HCT116 (cell line): ENCODE measurements around the gene GRIK2. TPM values are rescaled to one million over a fixed set of nuclear protein-coding genes. Genes with fewer than 3 reads are reported as not detected.

ENCODE experiments used
- ATAC-seq: fragments of 200-7000 bp; cut with Tn5 transposase; 2 replicates; pipeline ENCODE4 v1.9.1; 2020; ENCODE audit warnings: mild to moderate bottlenecking, moderate library complexity
- BruUV-seq: library from RNA; stranded (reverse); fragments of 400-500 nt; replicated peaks from 2 replicates; lab custom pipeline; 2021; lab: Mats Ljungman, UMichigan
- CTCF ChIA-PET: fragments of 300-600 bp; sonication (Branson Sonifier 250); formaldehyde crosslinking; loops from one replicate; lab custom pipeline; 2021; ENCODE audit warnings: antibody characterized with exemption; lab: Charles Lee
- POLR2A ChIA-PET: fragments of 300-600, 350-600 bp; sonication (Branson Sonifier 250); formaldehyde crosslinking; loops from one replicate; lab custom pipeline; 2021; ENCODE audit warnings: antibody characterized with exemption; lab: Charles Lee
- RAD21 ChIA-PET, 2 experiments: fragments of 300-600 bp; sonication (Branson Sonifier 250); formaldehyde crosslinking; loops; one replicate each; lab custom pipeline; 2023; ENCODE audit warnings: low total read pairs in 2 of 2; ENCODE audit not compliant: uncharacterized antibody in 2 of 2, unreplicated experiment in 2 of 2, low non-redundant PET in 1 of 2; lab: Charles Lee
- DNase-seq: peaks from one replicate; pipeline ENCODE4 v3.0.0-alpha.2; 2010; ENCODE audit warnings: low read depth, low spot score
- H2AFZ ChIP-seq: fragments of 200-600 bp; shearing (Covaris generic), sonication (generic); 2 replicates; pipeline ENCODE4 v1.6.1; 2017; ENCODE audit warnings: low read depth, mixed run types, mixed read lengths, antibody characterized with exemption, low read length; ENCODE audit not compliant: poor library complexity, severe bottlenecking
- H3K27ac ChIP-seq: 2 replicates; pipeline ENCODE4 v1.5.1; 2012; ENCODE audit warnings: low read depth, low read length
- H3K27me3 ChIP-seq: fragments of 200-600 bp; sonication (generic); 2 replicates; pipeline ENCODE4 v1.6.1; 2016; ENCODE audit warnings: mixed run types, low read length, mixed read lengths; ENCODE audit not compliant: insufficient read depth
- H3K36me3 ChIP-seq, 2 experiments: fragments of 200-500 bp in 1 of 2; fragments of 200-600 bp in 1 of 2; sonication (Bioruptor generic) in 1 of 2; sonication (generic) in 1 of 2; 2 replicates each; pipeline versions ENCODE4 v1.5.1 to v1.6.1; 2014 to 2016; ENCODE audit warnings: low read length in 2 of 2, inconsistent platforms in 1 of 2, mixed read lengths in 1 of 2, mixed run types in 1 of 2; ENCODE audit not compliant: insufficient read depth in 2 of 2, control insufficient read depth in 1 of 2
- H3K4me1 ChIP-seq, 2 experiments: fragments of 200-600 bp in 1 of 2; sonication (generic) in 1 of 2; 2 replicates each; pipeline versions ENCODE4 v1.5.1 to v1.6.1; 2012 to 2017; ENCODE audit warnings: low read length in 2 of 2, inconsistent platforms in 1 of 2, mild to moderate bottlenecking in 1 of 2, mixed read lengths in 1 of 2, mixed run types in 1 of 2, moderate library complexity in 1 of 2; ENCODE audit not compliant: insufficient read depth in 2 of 2, control insufficient read depth in 1 of 2
- H3K4me2 ChIP-seq: fragments of 200-600 bp; sonication (generic); 2 replicates; pipeline ENCODE4 v1.6.1; 2017; ENCODE audit warnings: mixed run types, low read length, mixed read lengths
- H3K4me3 ChIP-seq, 2 experiments: fragments of 200-600 bp in 1 of 2; sonication (generic) in 1 of 2; replicated peaks in 1 of 2; 2 replicates each; pipeline ENCODE4 v1.5.1; 2011 to 2016; ENCODE audit warnings: low read length in 2 of 2, control low read depth in 1 of 2, low read depth in 1 of 2, mild to moderate bottlenecking in 1 of 2, mixed read lengths in 1 of 2, mixed run types in 1 of 2
- H3K79me2 ChIP-seq: fragments of 200-600 bp; sonication (generic); 2 replicates; pipeline ENCODE4 v1.6.1; 2017; ENCODE audit warnings: mild to moderate bottlenecking, mixed run types, low read length, moderate library complexity, mixed read lengths; ENCODE audit not compliant: insufficient read depth
- H3K9ac ChIP-seq: fragments of 200-600 bp; sonication (generic); 2 replicates; pipeline ENCODE4 v1.6.1; 2016; ENCODE audit warnings: low read length, mixed read lengths
- H3K9me2 ChIP-seq: fragments of 200-600 bp; sonication (generic), shearing (Covaris generic); 2 replicates; pipeline ENCODE4 v1.6.1; 2017; ENCODE audit warnings: mixed run types, mild to moderate bottlenecking, moderate library complexity; ENCODE audit not compliant: insufficient read depth
- H3K9me3 ChIP-seq, 2 experiments: fragments of 200-500 bp in 1 of 2; fragments of 200-600 bp in 1 of 2; sonication (Bioruptor generic) in 1 of 2; sonication (generic) in 1 of 2; 2 replicates each; pipeline ENCODE4 v1.6.1; 2014 to 2017; ENCODE audit warnings: low read length in 2 of 2, mixed read lengths in 2 of 2, inconsistent platforms in 1 of 2, low read depth in 1 of 2, mild to moderate bottlenecking in 1 of 2, mixed run types in 1 of 2, moderate library complexity in 1 of 2; ENCODE audit not compliant: control insufficient read depth in 1 of 2, insufficient read depth in 1 of 2
- H4K20me1 ChIP-seq: fragments of 200-600 bp; sonication (generic), shearing (Covaris generic); 2 replicates; pipeline ENCODE4 v1.6.1; 2017; ENCODE audit warnings: mixed run types, mild to moderate bottlenecking, moderate library complexity; ENCODE audit not compliant: insufficient read depth
- ATF3 ChIP-seq: IDR thresholded peaks from 2 replicates; pipeline ENCODE4 v1.6.1; 2012
- CBX3 ChIP-seq: IDR thresholded peaks from 2 replicates; pipeline ENCODE4 v1.6.1; 2012; ENCODE audit warnings: low read depth
- EGR1 ChIP-seq: IDR thresholded peaks from 2 replicates; pipeline ENCODE4 v1.6.1; 2012; ENCODE audit warnings: low read depth
- ELF1 ChIP-seq: IDR thresholded peaks from 2 replicates; pipeline ENCODE4 v1.6.1; 2012; ENCODE audit warnings: low read depth, borderline replicate concordance
- EZH2 ChIP-seq: fragments of 200-600 bp; sonication (generic); IDR thresholded peaks from 2 replicates; pipeline ENCODE4 v1.6.1; 2017; ENCODE audit warnings: antibody characterized with exemption, mixed run types
- EZH2phosphoT487 ChIP-seq: fragments of 200-600 bp; IDR thresholded peaks from 2 replicates; pipeline ENCODE4 v1.6.1; 2018; ENCODE audit warnings: antibody characterized with exemption, borderline replicate concordance
- JUND ChIP-seq: IDR thresholded peaks from 2 replicates; pipeline ENCODE4 v1.6.1; 2012
- POLR2A ChIP-seq: IDR thresholded peaks from 2 replicates; pipeline ENCODE4 v1.7.0; 2011; ENCODE audit warnings: borderline replicate concordance; ENCODE audit not compliant: insufficient read depth, insufficient read length; ENCODE audit errors: extremely low read depth
- POLR2AphosphoS5 ChIP-seq: IDR thresholded peaks from 2 replicates; pipeline ENCODE4 v1.6.1; 2011; ENCODE audit warnings: mild to moderate bottlenecking, low read depth, low read length, moderate library complexity
- RAD21 ChIP-seq: IDR thresholded peaks from 2 replicates; pipeline ENCODE4 v1.6.1; 2012; ENCODE audit warnings: low read depth, mild to moderate bottlenecking
- REST ChIP-seq: IDR thresholded peaks from 2 replicates; pipeline ENCODE4 v1.6.1; 2012; ENCODE audit warnings: low read depth
- SIN3A ChIP-seq: IDR thresholded peaks from 2 replicates; pipeline ENCODE4 v1.6.1; 2012; ENCODE audit warnings: low read depth
- SRF ChIP-seq: IDR thresholded peaks from 2 replicates; pipeline ENCODE4 v1.6.1; 2012; ENCODE audit warnings: low read depth
- TCF7L2 ChIP-seq: IDR thresholded peaks from 2 replicates; pipeline ENCODE4 v1.7.0; 2011; ENCODE audit warnings: borderline replicate concordance, inconsistent platforms; ENCODE audit not compliant: insufficient read depth, insufficient read length; ENCODE audit errors: extremely low read depth
- YY1 ChIP-seq: IDR thresholded peaks from 2 replicates; pipeline ENCODE4 v1.6.1; 2011; ENCODE audit warnings: low read length, low read depth, moderate library complexity, mild to moderate bottlenecking; ENCODE audit not compliant: insufficient replicate concordance; ENCODE audit errors: extremely low read depth
- ZBTB33 ChIP-seq: IDR thresholded peaks from 2 replicates; pipeline ENCODE4 v1.6.1; 2011; ENCODE audit warnings: mild to moderate bottlenecking, low read length, moderate library complexity; ENCODE audit not compliant: insufficient replicate concordance; ENCODE audit errors: extremely low read depth
- ZFX ChIP-seq: fragments of 450-650 bp; IDR thresholded peaks from 2 replicates; pipeline ENCODE4 v1.6.1; 2017
- ZNF274 ChIP-seq: fragments of 200-500 bp; sonication (Bioruptor generic); IDR thresholded peaks from 2 replicates; pipeline ENCODE4 v1.6.1; 2014; ENCODE audit warnings: mild to moderate bottlenecking, low read depth, low read length, inconsistent platforms
- intact Hi-C: fragments of 100-400 bp; cut with micrococcal nuclease; formaldehyde crosslinking; loops from 2 replicates; pipeline ENCODE4 v1.10.0; 2022
- total RNA-seq: library from RNA; stranded (reverse); gene quantifications from one replicate; pipeline ENCODE4 v1.2.1, GENCODE V29; 2021; ENCODE audit not compliant: unreplicated experiment
- TF ChIP-seq, protein P1 (sequence below): IDR thresholded peaks from 2 replicates; pipeline ENCODE4 v1.6.1; 2012
- TF ChIP-seq, protein P2 (sequence below), 3 experiments: fragments of 200-600 bp in 1 of 3; sonication (generic) in 1 of 3; IDR thresholded peaks in 2 of 3; conservative IDR thresholded peaks in 1 of 3; 2 replicates each; pipeline ENCODE4 v1.5.1; 2012 to 2017; ENCODE audit warnings: low read depth in 2 of 3, low read length in 2 of 3, antibody characterized with exemption in 1 of 3, borderline replicate concordance in 1 of 3, control low read depth in 1 of 3, mild to moderate bottlenecking in 1 of 3, mixed read lengths in 1 of 3, mixed run types in 1 of 3, moderate library complexity in 1 of 3; ENCODE audit not compliant: insufficient read depth in 1 of 3

Gene GRIK2
- total RNA-seq, 1 experiment from 2014 or later, result 0.64 TPM

DNA sequence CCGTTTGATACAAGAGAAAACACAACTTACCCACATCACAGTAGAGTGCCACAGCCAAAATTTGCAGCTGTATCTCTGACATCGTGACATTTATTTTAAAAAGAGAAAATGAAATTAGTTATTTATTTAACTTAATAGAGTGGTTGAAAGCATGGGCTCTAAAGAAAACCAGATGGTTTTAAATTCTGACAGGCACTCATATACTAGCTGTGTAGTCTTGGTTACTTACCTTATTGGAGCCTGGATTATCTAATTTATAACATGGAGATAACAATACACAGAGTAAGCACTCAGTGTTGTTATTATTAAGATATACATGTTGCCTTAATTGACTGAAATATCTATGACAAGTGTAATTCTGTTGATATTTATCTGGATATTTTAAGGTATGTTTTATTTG, 334.9 kb downstream of the GRIK2 start:
- Histone ChIP-seq H3K4me3 (no peak overlapping the region), H3K27me3 (no peaks in the 10 kb centered on the region), H2AFZ (no peak overlapping the region), H3K4me1 (no peaks in the 10 kb centered on the region), H4K20me1 (no peaks in the 10 kb centered on the region), H3K36me3 (no peaks in the 10 kb centered on the region), H3K79me2 (no peaks in the 10 kb centered on the region), H3K27ac (no peak overlapping the region), H3K9me3 (no peaks in the 10 kb centered on the region), H3K9me2 (no peaks in the 10 kb centered on the region), H3K9ac (no peak overlapping the region), H3K4me2 (no peak overlapping the region)
- DNase-seq (no peak), ATAC-seq (no peak)
- POLR2A ChIA-PET, result no interaction called here
- intact Hi-C loops, result no loop called here
- RAD21 ChIA-PET, result no interaction called here
- CTCF ChIA-PET, result no interaction called here
- no peak for TF ChIP-seq ELF1
- TF ChIP-seq EGR1, result no peak
- TF ChIP-seq POLR2AphosphoS5, result no peak
- no peak for TF ChIP-seq ZNF274
- no peak for TF ChIP-seq RAD21
- TF ChIP-seq TCF7L2, result no peak
- TF ChIP-seq, protein P1, sequence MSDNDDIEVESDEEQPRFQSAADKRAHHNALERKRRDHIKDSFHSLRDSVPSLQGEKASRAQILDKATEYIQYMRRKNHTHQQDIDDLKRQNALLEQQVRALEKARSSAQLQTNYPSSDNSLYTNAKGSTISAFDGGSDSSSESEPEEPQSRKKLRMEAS, result no peak
- no peak for TF ChIP-seq EZH2
- TF ChIP-seq, protein P2, sequence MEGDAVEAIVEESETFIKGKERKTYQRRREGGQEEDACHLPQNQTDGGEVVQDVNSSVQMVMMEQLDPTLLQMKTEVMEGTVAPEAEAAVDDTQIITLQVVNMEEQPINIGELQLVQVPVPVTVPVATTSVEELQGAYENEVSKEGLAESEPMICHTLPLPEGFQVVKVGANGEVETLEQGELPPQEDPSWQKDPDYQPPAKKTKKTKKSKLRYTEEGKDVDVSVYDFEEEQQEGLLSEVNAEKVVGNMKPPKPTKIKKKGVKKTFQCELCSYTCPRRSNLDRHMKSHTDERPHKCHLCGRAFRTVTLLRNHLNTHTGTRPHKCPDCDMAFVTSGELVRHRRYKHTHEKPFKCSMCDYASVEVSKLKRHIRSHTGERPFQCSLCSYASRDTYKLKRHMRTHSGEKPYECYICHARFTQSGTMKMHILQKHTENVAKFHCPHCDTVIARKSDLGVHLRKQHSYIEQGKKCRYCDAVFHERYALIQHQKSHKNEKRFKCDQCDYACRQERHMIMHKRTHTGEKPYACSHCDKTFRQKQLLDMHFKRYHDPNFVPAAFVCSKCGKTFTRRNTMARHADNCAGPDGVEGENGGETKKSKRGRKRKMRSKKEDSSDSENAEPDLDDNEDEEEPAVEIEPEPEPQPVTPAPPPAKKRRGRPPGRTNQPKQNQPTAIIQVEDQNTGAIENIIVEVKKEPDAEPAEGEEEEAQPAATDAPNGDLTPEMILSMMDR (IDR thresholded peaks at IDR 0.05 in 2 of 3, conservative IDR thresholded peaks at IDR 0.05 in 1 of 3; ENCODE audit: borderline replicate concordance in 1 of 3, insufficient read depth in 1 of 3, low read depth in 2 of 3, low read length in 2 of 3), result no peak
- no peak for TF ChIP-seq ZBTB33
- no peak for TF ChIP-seq REST
- TF ChIP-seq SRF, result no peak
- TF ChIP-seq CBX3, result no peak
- no peak for TF ChIP-seq EZH2phosphoT487
- TF ChIP-seq POLR2A, result no peak
- TF ChIP-seq ZFX, result no peak
- no peak for TF ChIP-seq YY1
- TF ChIP-seq JUND, result no peak
- no peak for TF ChIP-seq ATF3
- no peak for TF ChIP-seq SIN3A
- BruUV-seq, result no TSS peak
